Peyer's patch (tissue), 4 donors: Measurements from ENCODE around the gene FAM184B.

Experiments used
- CTCF ChIP-seq, 6 experiments: fragments of 450-650 bp in 4 of 6; fragments of 200-600 bp in 2 of 6; sonication (generic) in 1 of 6; IDR thresholded peaks; one replicate each; pipeline ENCODE4 v1.5.1; 2017 to 2019; ENCODE audit warnings: antibody characterized with exemption in 6 of 6, mild to moderate bottlenecking in 3 of 6, moderate library complexity in 1 of 6
- POLR2A ChIP-seq, 2 donors: fragments of 450-650 bp; IDR thresholded peaks; one replicate each; pipeline ENCODE4 v1.5.1; 2017; ENCODE audit warnings: antibody characterized with exemption in 2 of 2, mild to moderate bottlenecking in 2 of 2, moderate library complexity in 2 of 2

GRCh38 chr4:17721496-17722355 is 59.7 kb downstream of the FAM184B start:
- TF ChIP-seq CTCF (IDR thresholded peaks at IDR 0.05) (no peak), POLR2A (IDR thresholded peaks at IDR 0.05) (no peak)
